ENCODE data around the gene PTPN14.

PTPN14 gene

GRCh38 chr1:214354440-214355148, 196.8 kb downstream of the PTPN14 start:
- DNase-seq, result no peak

GRCh38 chr1:214352838-214353237, 198.6 kb downstream of the PTPN14 start:
- DNase-seq, result no peak

GRCh38 chr1:214351551-214352277, 199.7 kb downstream of the PTPN14 start:
- DNase-seq, result no peak

- no peak for DNase-seq
Observed at GRCh38 chr1:214349781-214350180, 201.6 kb downstream of the PTPN14 start.

- no peak for DNase-seq
Observed at GRCh38 chr1:214349008-214349407, 202.4 kb downstream of the PTPN14 start.

GRCh38 chr1:214344897-214345296, 206.5 kb downstream of the PTPN14 start:
- DNase-seq, result no peak

- no peak for DNase-seq
Observed at GRCh38 chr1:214342525-214342924, 208.9 kb downstream of the PTPN14 start.

- DNase-seq, result no peak
Observed at GRCh38 chr1:214341932-214342331, 209.5 kb downstream of the PTPN14 start.

- DNase-seq, result no peak
Observed at GRCh38 chr1:214341459-214341858, 209.9 kb downstream of the PTPN14 start.

GRCh38 chr1:214338212-214338611, 213.2 kb downstream of the PTPN14 start:
- no peak for DNase-seq

GRCh38 chr1:214337511-214337910, 213.9 kb downstream of the PTPN14 start:
- DNase-seq, result no peak

GRCh38 chr1:214337015-214337414, 214.4 kb downstream of the PTPN14 start:
- no peak for DNase-seq

GRCh38 chr1:214335567-214335966, 215.8 kb downstream of the PTPN14 start:
- DNase-seq, result no peak

- no peak for DNase-seq
Observed at GRCh38 chr1:214332946-214333798, 218.2 kb downstream of the PTPN14 start.

GRCh38 chr1:214331827-214332423, 219.5 kb downstream of the PTPN14 start:
- peak; percentile 33 for DNase-seq

- no peak for DNase-seq
Observed at GRCh38 chr1:214331180-214331579, 220.2 kb downstream of the PTPN14 start.

GRCh38 chr1:214330715-214331114, 220.7 kb downstream of the PTPN14 start:
- DNase-seq, result no peak

GRCh38 chr1:214330222-214330621, 221.2 kb downstream of the PTPN14 start:
- DNase-seq, result no peak

GRCh38 chr1:214329470-214330220, 221.8 kb downstream of the PTPN14 start:
- no peak for DNase-seq

GRCh38 chr1:214328770-214329469, 222.5 kb downstream of the PTPN14 start:
- peak; percentile 75 for DNase-seq

- DNase-seq, result no peak
Observed at GRCh38 chr1:214327514-214327913, 223.9 kb downstream of the PTPN14 start.

GRCh38 chr1:214326406-214326805, 225.0 kb downstream of the PTPN14 start:
- no peak for DNase-seq
